Karpas-422 (cell line): ENCODE results near the gene CASP6. TPM values are rescaled to one million over a fixed set of nuclear protein-coding genes. Genes with fewer than 3 reads are reported as not detected.

ENCODE experiments used
- DNase-seq: peaks from one replicate; pipeline ENCODE4 v3.0.0-alpha.2; 2015
- H2AFZ ChIP-seq: fragments of 200-600 bp; sonication (generic); 2 replicates; pipeline ENCODE4 v1.6.1; 2014; ENCODE audit warnings: antibody characterized with exemption, low read length, mixed read lengths
- H3K27ac ChIP-seq: fragments of 200-600 bp; sonication (generic); 2 replicates; pipeline ENCODE4 v1.5.1; 2014; ENCODE audit warnings: mild to moderate bottlenecking, low read length, moderate library complexity
- H3K27me3 ChIP-seq: fragments of 200-600 bp; sonication (generic); 2 replicates; pipeline ENCODE4 v1.6.1; 2014; ENCODE audit warnings: low read length, mixed read lengths
- H3K36me3 ChIP-seq: fragments of 200-600 bp; sonication (generic); 2 replicates; pipeline ENCODE4 v1.6.1; 2014; ENCODE audit warnings: low read length, mixed read lengths; ENCODE audit not compliant: insufficient read depth
- H3K4me1 ChIP-seq: fragments of 200-600 bp; sonication (generic); 2 replicates; pipeline ENCODE4 v1.6.1; 2014; ENCODE audit warnings: mild to moderate bottlenecking, low read length, mixed read lengths
- H3K4me2 ChIP-seq: fragments of 200-600 bp; sonication (generic); 2 replicates; pipeline ENCODE4 v1.6.1; 2014; ENCODE audit warnings: low read length, low read depth, mild to moderate bottlenecking; ENCODE audit not compliant: poor library complexity, severe bottlenecking
- H3K4me3 ChIP-seq: fragments of 200-600 bp; sonication (generic); 2 replicates; pipeline ENCODE4 v1.5.1; 2014; ENCODE audit warnings: mild to moderate bottlenecking, antibody characterized with exemption, low read length, mixed read lengths
- H3K79me2 ChIP-seq: fragments of 200-600 bp; sonication (generic); 2 replicates; pipeline ENCODE4 v1.6.1; 2014; ENCODE audit warnings: mild to moderate bottlenecking, low read length, mixed read lengths
- H3K9ac ChIP-seq: fragments of 200-600 bp; sonication (generic); 2 replicates; pipeline ENCODE4 v1.6.0; 2014; ENCODE audit warnings: low read length
- H3K9me2 ChIP-seq: fragments of 200-600 bp; sonication (generic), shearing (Covaris generic); replicated peaks from 2 replicates; pipeline ENCODE4 v1.6.0; 2014; ENCODE audit warnings: mild to moderate bottlenecking, low read length, moderate library complexity; ENCODE audit not compliant: insufficient read depth
- H3K9me3 ChIP-seq: fragments of 300-700, 200-600 bp; sonication (generic); 2 replicates; pipeline ENCODE4 v1.6.1; 2014; ENCODE audit warnings: low read length, mixed read lengths
- H4K20me1 ChIP-seq: fragments of 200-600 bp; sonication (generic); 2 replicates; pipeline ENCODE4 v1.6.1; 2014; ENCODE audit warnings: mild to moderate bottlenecking, antibody characterized with exemption, low read length, low read depth; ENCODE audit not compliant: insufficient read depth
- total RNA-seq: library from RNA; depleted of rRNA; stranded (reverse); fragments of >200 nt; shearing (Covaris generic); gene quantifications from 2 replicates; pipeline ENCODE4 v1.2.3, GENCODE V29; 2014; ENCODE audit warnings: low replicate concordance

CASP6 gene
- total RNA-seq, 1 experiment from 2014 or later = 7.8 TPM

GRCh38 chr4:109728385-109728784 lies 25.1 kb upstream of the CASP6 start:
- H2AFZ ChIP-seq = no peak overlapping the region
- peaks cover 29% of the 10 kb centered on the region for H3K4me1 ChIP-seq
- H3K4me2 ChIP-seq = peak overlapping the region; percentile 93
- H3K27ac ChIP-seq = no peak overlapping the region
- peak overlapping the region; percentile 77 for H3K4me3 ChIP-seq
- H4K20me1 ChIP-seq = peaks cover 10% of the 10 kb centered on the region; the same call in 1 of the 2 replicates
- H3K9me2 ChIP-seq = no peaks in the 10 kb centered on the region
- H3K9ac ChIP-seq = peak overlapping the region; percentile 77
- DNase-seq = no peak
- H3K79me2 ChIP-seq = peaks cover 47% of the 10 kb centered on the region
- no peaks in the 10 kb centered on the region for H3K9me3 ChIP-seq
- no peaks in the 10 kb centered on the region for H3K27me3 ChIP-seq
- no peaks in the 10 kb centered on the region for H3K36me3 ChIP-seq

DNA sequence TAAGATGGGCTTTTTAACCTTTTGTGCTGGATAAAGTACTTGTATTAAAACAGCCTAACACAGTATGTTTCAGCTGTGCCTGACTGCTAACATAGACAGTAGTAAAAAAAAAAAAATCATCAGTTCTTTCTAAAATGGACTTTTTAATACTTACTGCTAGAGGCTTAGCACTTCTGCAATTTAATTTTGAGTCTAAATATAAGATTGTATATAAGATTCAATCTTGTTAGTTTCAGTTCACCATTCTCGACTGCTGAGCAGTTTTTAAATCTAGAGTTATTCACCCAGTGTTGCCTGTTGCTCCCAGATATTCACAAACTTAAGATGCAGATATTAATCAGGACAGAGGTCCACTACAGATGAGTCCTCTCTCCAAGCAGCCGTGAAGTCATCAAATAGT lies 19.9 kb upstream of the CASP6 start:
- Histone ChIP-seq H2AFZ (no peak overlapping the region), H3K4me1 (peaks cover 19% of the 10 kb centered on the region), H3K27ac (peak overlapping the region; percentile 75), H3K4me2 (peak overlapping the region; percentile 30), H3K36me3 (no peaks in the 10 kb centered on the region), H3K4me3 (peak overlapping the region; percentile 11; the same call in 1 of the 2 replicates), H3K9me2 (no peaks in the 10 kb centered on the region), H3K27me3 (no peaks in the 10 kb centered on the region), H3K9me3 (no peaks in the 10 kb centered on the region), H4K20me1 (peaks cover 3% of the 10 kb centered on the region; the same call in 1 of the 2 replicates), H3K79me2 (peaks cover 67% of the 10 kb centered on the region), H3K9ac (peak overlapping the region; percentile 32)
- peak; percentile 62 for DNase-seq

- DNase-seq = no peak
- H4K20me1 ChIP-seq = no peaks in the 10 kb centered on the region
- H3K27ac ChIP-seq = peak overlapping the region; percentile 75; the same call in 1 of the 2 replicates
- no peak overlapping the region for H2AFZ ChIP-seq
- H3K36me3 ChIP-seq = no peaks in the 10 kb centered on the region
- peak overlapping the region; percentile 28; the same call in 1 of the 2 replicates for H3K9ac ChIP-seq
- peak overlapping the region; percentile 11; the same call in 1 of the 2 replicates for H3K4me3 ChIP-seq
- peak overlapping the region; percentile 30 for H3K4me2 ChIP-seq
- H3K9me3 ChIP-seq = no peaks in the 10 kb centered on the region
- H3K79me2 ChIP-seq = peaks cover 60% of the 10 kb centered on the region
- H3K4me1 ChIP-seq = peaks cover 17% of the 10 kb centered on the region
- H3K9me2 ChIP-seq = no peaks in the 10 kb centered on the region
- no peaks in the 10 kb centered on the region for H3K27me3 ChIP-seq
These were observed 19.1 kb upstream of the CASP6 start for GRCh38 chr4:109722357-109722756.

DNA sequence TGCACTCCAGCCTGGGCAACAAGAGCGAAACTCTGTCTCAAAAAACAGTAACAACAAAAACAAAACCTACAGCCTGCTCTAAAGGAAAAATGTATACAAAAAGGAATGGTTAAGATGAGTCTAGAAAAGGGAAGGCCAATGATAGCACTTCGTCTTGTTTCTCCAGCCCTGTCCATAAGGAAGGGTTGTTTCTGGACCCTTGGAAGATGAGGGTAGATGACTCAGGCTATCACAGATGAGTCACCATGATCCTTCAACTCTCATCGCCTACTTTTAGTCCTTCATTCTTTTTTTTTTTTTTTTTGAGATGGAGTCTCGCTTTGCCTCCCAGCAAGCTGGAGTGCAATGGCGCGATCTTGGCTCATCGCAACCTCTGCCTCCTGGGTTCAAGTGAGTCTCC lies 17.8 kb upstream of the CASP6 start:
- H3K9ac ChIP-seq = no peak overlapping the region
- no peak overlapping the region for H3K4me2 ChIP-seq
- H3K79me2 ChIP-seq = peaks cover 51% of the 10 kb centered on the region
- H3K27ac ChIP-seq = no peak overlapping the region
- H2AFZ ChIP-seq = no peak overlapping the region
- H3K9me2 ChIP-seq = no peaks in the 10 kb centered on the region
- H3K4me3 ChIP-seq = no peak overlapping the region
- no peak for DNase-seq
- no peaks in the 10 kb centered on the region for H3K36me3 ChIP-seq
- peaks cover 17% of the 10 kb centered on the region for H3K4me1 ChIP-seq
- no peaks in the 10 kb centered on the region for H3K27me3 ChIP-seq
- H3K9me3 ChIP-seq = no peaks in the 10 kb centered on the region
- no peaks in the 10 kb centered on the region for H4K20me1 ChIP-seq

DNA sequence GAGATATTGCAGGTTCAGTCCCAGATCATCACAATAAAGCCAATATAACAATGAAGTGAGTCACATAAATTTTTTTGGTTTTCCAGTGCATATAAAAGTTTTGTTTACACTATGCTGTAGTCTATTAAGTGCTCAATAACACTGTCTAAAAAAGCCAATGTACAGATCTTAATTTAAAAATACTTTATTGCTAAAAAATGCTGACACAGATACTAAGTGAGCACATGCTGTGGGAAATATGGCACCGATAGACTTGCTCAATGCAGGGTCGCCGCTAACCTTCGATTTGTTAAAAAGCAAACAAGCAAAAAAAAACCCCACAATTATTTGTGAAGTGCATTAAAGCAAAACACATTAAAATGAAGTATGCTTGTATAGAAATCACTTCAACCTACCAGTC lies 16.4 kb upstream of the CASP6 start:
- Histone ChIP-seq H4K20me1 (no peaks in the 10 kb centered on the region), H3K9ac (no peak overlapping the region), H3K27ac (no peak overlapping the region), H3K9me2 (no peaks in the 10 kb centered on the region), H3K79me2 (peaks cover 39% of the 10 kb centered on the region), H3K4me2 (no peak overlapping the region), H3K36me3 (no peaks in the 10 kb centered on the region), H3K9me3 (no peaks in the 10 kb centered on the region), H2AFZ (no peak overlapping the region), H3K4me1 (peaks cover 17% of the 10 kb centered on the region), H3K4me3 (no peak overlapping the region), H3K27me3 (no peaks in the 10 kb centered on the region)
- DNase-seq = no peak

DNA sequence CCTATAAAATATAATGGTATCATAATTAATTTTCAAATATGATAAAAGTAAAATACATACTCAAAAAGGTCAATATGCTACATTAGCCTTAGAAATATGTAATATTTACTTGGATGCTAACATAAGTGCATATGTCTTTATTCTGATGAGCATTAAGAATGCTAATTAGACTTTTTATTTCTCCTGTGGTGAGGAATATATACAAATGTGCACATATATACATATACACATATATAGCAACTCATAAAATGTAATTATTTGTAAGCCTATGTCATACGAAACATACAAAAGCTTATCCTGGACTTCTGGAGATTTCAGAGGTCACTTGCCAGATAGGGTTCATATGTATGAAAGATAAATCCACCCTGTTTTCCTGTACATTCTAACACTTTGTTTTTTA lies 15.5 kb upstream of the CASP6 start:
- Histone ChIP-seq H3K9me2 (no peaks in the 10 kb centered on the region), H3K36me3 (peaks cover 6% of the 10 kb centered on the region; the same call in 1 of the 2 replicates), H3K4me2 (no peak overlapping the region), H3K4me1 (peaks cover 15% of the 10 kb centered on the region), H2AFZ (no peak overlapping the region), H3K79me2 (peaks cover 35% of the 10 kb centered on the region), H3K9ac (no peak overlapping the region), H3K27me3 (no peaks in the 10 kb centered on the region), H3K27ac (no peak overlapping the region), H3K4me3 (no peak overlapping the region), H3K9me3 (no peaks in the 10 kb centered on the region), H4K20me1 (no peaks in the 10 kb centered on the region)
- no peak for DNase-seq

GRCh38 chr4:109713500-109713899 lies 10.3 kb upstream of the CASP6 start:
- H3K27ac ChIP-seq = no peak overlapping the region
- H4K20me1 ChIP-seq = no peaks in the 10 kb centered on the region
- peaks cover 14% of the 10 kb centered on the region; the same call in 1 of the 2 replicates for H3K36me3 ChIP-seq
- DNase-seq = no peak
- peaks cover 10% of the 10 kb centered on the region for H3K4me1 ChIP-seq
- no peaks in the 10 kb centered on the region for H3K9me2 ChIP-seq
- no peak overlapping the region for H2AFZ ChIP-seq
- H3K79me2 ChIP-seq = peaks cover 5% of the 10 kb centered on the region
- H3K27me3 ChIP-seq = no peaks in the 10 kb centered on the region
- no peak overlapping the region for H3K4me3 ChIP-seq
- H3K9ac ChIP-seq = no peak overlapping the region
- no peaks in the 10 kb centered on the region for H3K9me3 ChIP-seq
- H3K4me2 ChIP-seq = no peak overlapping the region

GRCh38 chr4:109708990-109709389 lies 5.7 kb upstream of the CASP6 start:
- Histone ChIP-seq H3K9me2 (no peaks in the 10 kb centered on the region), H3K4me3 (no peak overlapping the region), H3K27ac (no peak overlapping the region), H3K9me3 (no peaks in the 10 kb centered on the region), H3K27me3 (no peaks in the 10 kb centered on the region), H3K4me2 (no peak overlapping the region), H3K36me3 (peaks cover 15% of the 10 kb centered on the region; the same call in 1 of the 2 replicates), H2AFZ (no peak overlapping the region), H3K4me1 (peaks cover 12% of the 10 kb centered on the region), H4K20me1 (no peaks in the 10 kb centered on the region), H3K79me2 (no peaks in the 10 kb centered on the region), H3K9ac (no peak overlapping the region)
- DNase-seq = no peak
